ENCODE results near the gene ATCAY.

- TF ChIP-seq, protein P1, sequence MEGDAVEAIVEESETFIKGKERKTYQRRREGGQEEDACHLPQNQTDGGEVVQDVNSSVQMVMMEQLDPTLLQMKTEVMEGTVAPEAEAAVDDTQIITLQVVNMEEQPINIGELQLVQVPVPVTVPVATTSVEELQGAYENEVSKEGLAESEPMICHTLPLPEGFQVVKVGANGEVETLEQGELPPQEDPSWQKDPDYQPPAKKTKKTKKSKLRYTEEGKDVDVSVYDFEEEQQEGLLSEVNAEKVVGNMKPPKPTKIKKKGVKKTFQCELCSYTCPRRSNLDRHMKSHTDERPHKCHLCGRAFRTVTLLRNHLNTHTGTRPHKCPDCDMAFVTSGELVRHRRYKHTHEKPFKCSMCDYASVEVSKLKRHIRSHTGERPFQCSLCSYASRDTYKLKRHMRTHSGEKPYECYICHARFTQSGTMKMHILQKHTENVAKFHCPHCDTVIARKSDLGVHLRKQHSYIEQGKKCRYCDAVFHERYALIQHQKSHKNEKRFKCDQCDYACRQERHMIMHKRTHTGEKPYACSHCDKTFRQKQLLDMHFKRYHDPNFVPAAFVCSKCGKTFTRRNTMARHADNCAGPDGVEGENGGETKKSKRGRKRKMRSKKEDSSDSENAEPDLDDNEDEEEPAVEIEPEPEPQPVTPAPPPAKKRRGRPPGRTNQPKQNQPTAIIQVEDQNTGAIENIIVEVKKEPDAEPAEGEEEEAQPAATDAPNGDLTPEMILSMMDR (IDR thresholded peaks at IDR 0.05; ENCODE audit: low read depth, low read length), result no peak
- TF ChIP-seq, protein P2, sequence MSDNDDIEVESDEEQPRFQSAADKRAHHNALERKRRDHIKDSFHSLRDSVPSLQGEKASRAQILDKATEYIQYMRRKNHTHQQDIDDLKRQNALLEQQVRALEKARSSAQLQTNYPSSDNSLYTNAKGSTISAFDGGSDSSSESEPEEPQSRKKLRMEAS (IDR thresholded peaks at IDR 0.05; ENCODE audit: low read depth, low read length), result no peak
These were observed 42.7 kb downstream of the ATCAY start for GRCh38 chr19:3923096-3923758.
